HepG2 (cell line): ENCODE results near the gene NCOA3. TPM values are rescaled to one million over a fixed set of nuclear protein-coding genes. Genes with fewer than 3 reads are reported as not detected.

Source experiments
- ATAC-seq: fragments of 200-7000 bp; cut with Tn5 transposase; 3 replicates; pipeline ENCODE4 v1.9.1; 2020; ENCODE audit warnings: mild to moderate bottlenecking, moderate library complexity
- BruUV-seq: library from RNA; stranded (reverse); fragments of 400-500 nt; replicated peaks from 2 replicates; lab custom pipeline; 2021; lab: Mats Ljungman, UMichigan
- CTCF ChIA-PET: fragments of 300-600 bp; formaldehyde crosslinking; extraction: SDS; loops from one replicate; lab custom pipeline; 2021; ENCODE audit warnings: low total read pairs, inconsistent platforms, low intra/inter-chr PET ratio; lab: Yijun Ruan, JAX
- POLR2A ChIA-PET: fragments of 350-600 bp; sonication (Branson Sonifier 250); formaldehyde crosslinking; loops from one replicate; lab custom pipeline; 2020; ENCODE audit warnings: antibody characterized with exemption, inconsistent platforms; lab: Yijun Ruan, JAX
- DNase-seq: peaks from one replicate; pipeline ENCODE4 v3.0.0-alpha.2; 2015; ENCODE audit warnings: low spot score
- FAIRE-seq: peaks from 3 replicates; lab custom pipeline; 2011; peaks lifted over from hg19 to GRCh38; lab: Jason Lieb, UNC
- H2AFZ ChIP-seq: one replicate; pipeline ENCODE4 v1.6.1; 2011; ENCODE audit warnings: low read length, inconsistent platforms
- H3K27ac ChIP-seq: fragments of 300-600 bp; 3 replicates; pipeline ENCODE4 v1.8.0; 2011; ENCODE audit warnings: mixed run types, mild to moderate bottlenecking, mixed read lengths, low read length, inconsistent platforms; ENCODE audit not compliant: insufficient read depth; ENCODE audit errors: extremely low read length
- H3K27me3 ChIP-seq, 2 experiments: fragments of 200-600 bp in 1 of 2; 2 replicates in 1 of 2; 3 replicates in 1 of 2; pipeline versions ENCODE4 v1.6.0 to v1.8.0; 2011; ENCODE audit warnings: low read length in 2 of 2, mild to moderate bottlenecking in 2 of 2, moderate library complexity in 2 of 2, inconsistent platforms in 1 of 2; ENCODE audit not compliant: insufficient read depth in 2 of 2, control insufficient read depth in 1 of 2
- H3K36me3 ChIP-seq, 2 experiments: fragments of 200-600 bp in 1 of 2; replicated peaks in 1 of 2; 2 replicates in 1 of 2; 3 replicates in 1 of 2; pipeline versions ENCODE4 v1.5.1 to v1.8.0; 2011; ENCODE audit warnings: low read length in 2 of 2, inconsistent platforms in 1 of 2; ENCODE audit not compliant: insufficient read depth in 2 of 2, control insufficient read depth in 1 of 2
- H3K4me1 ChIP-seq: 2 replicates; pipeline ENCODE4 v1.5.1; 2012; ENCODE audit warnings: low read length, inconsistent platforms; ENCODE audit not compliant: insufficient read depth
- H3K4me2 ChIP-seq: 2 replicates; pipeline ENCODE4 v1.6.0; 2011; ENCODE audit warnings: low read depth, low read length, inconsistent platforms
- H3K4me3 ChIP-seq, 3 experiments: fragments of 200-600 bp in 1 of 3; sonication (generic), shearing (Covaris generic) in 1 of 3; replicated peaks in 1 of 3; 2 replicates each; pipeline ENCODE4 v1.5.1; 2011 to 2016; ENCODE audit warnings: low read length in 3 of 3, inconsistent platforms in 2 of 3, low read depth in 2 of 3, mild to moderate bottlenecking in 2 of 3, control low read depth in 1 of 3, mixed read lengths in 1 of 3; ENCODE audit not compliant: insufficient read depth in 1 of 3
- H3K79me2 ChIP-seq: one replicate; pipeline ENCODE4 v1.6.1; 2011; ENCODE audit warnings: low read length, inconsistent platforms; ENCODE audit not compliant: insufficient read depth
- H3K9ac ChIP-seq: 2 replicates; pipeline ENCODE4 v1.6.0; 2011; ENCODE audit warnings: mild to moderate bottlenecking, low read depth, low read length, inconsistent platforms; ENCODE audit not compliant: insufficient read depth
- H3K9me3 ChIP-seq: 2 replicates; pipeline ENCODE4 v1.5.1; 2012; ENCODE audit warnings: mild to moderate bottlenecking, low read length
- H4K20me1 ChIP-seq: 2 replicates; pipeline ENCODE4 v1.6.0; 2011; ENCODE audit warnings: inconsistent platforms, mild to moderate bottlenecking, low read length, moderate library complexity; ENCODE audit not compliant: insufficient read depth
- ARNT ChIP-seq: fragments of 450-650 bp; IDR thresholded peaks from 2 replicates; pipeline ENCODE4 v1.6.1; 2017
- HMG20B ChIP-seq: conservative IDR thresholded peaks from 2 replicates; pipeline ENCODE4 v1.6.1; 2016; ENCODE audit warnings: missing genetic modification reagents, missing compliant biosample characterization
- HNRNPK ChIP-seq: fragments of 200-400 bp; formaldehyde crosslinking; IDR thresholded peaks from 2 replicates; pipeline ENCODE4 v1.6.1; 2018; ENCODE audit warnings: low read length, low read depth, moderate library complexity, mild to moderate bottlenecking; ENCODE audit not compliant: poor library complexity, severe bottlenecking
- MAFF ChIP-seq: IDR thresholded peaks from 2 replicates; pipeline ENCODE4 v1.6.1; 2011; ENCODE audit warnings: low read depth, low read length, improper control_type of control experiment
- NCOA5 ChIP-seq: sonication (generic); formaldehyde crosslinking; IDR thresholded peaks from 2 replicates; pipeline ENCODE4 v1.4.0; 2020; ENCODE audit warnings: missing genetic modification reagents
- NRL ChIP-seq: sonication (generic); formaldehyde crosslinking; IDR thresholded peaks from 2 replicates; pipeline ENCODE4 v1.5.0; 2020; ENCODE audit warnings: missing genetic modification reagents, mild to moderate bottlenecking, moderate library complexity, borderline replicate concordance
- SP140L ChIP-seq: sonication (generic); formaldehyde crosslinking; IDR thresholded peaks from 2 replicates; pipeline ENCODE4 v1.4.0; 2020; ENCODE audit warnings: missing genetic modification reagents, borderline replicate concordance
- ZNF234 ChIP-seq: sonication (generic); formaldehyde crosslinking; conservative IDR thresholded peaks from 2 replicates; pipeline ENCODE4 v1.5.1; 2020; ENCODE audit warnings: mild to moderate bottlenecking, missing genetic modification reagents
- ZNF552 ChIP-seq: sonication (generic); formaldehyde crosslinking; IDR thresholded peaks from 2 replicates; pipeline ENCODE4 v1.9.0; 2022; ENCODE audit warnings: missing genetic modification reagents, mild to moderate bottlenecking, borderline replicate concordance
- ZNF607 ChIP-seq: sonication (generic); formaldehyde crosslinking; IDR thresholded peaks from 2 replicates; pipeline ENCODE4 v1.5.1; 2020; ENCODE audit warnings: missing genetic modification reagents, mild to moderate bottlenecking, borderline replicate concordance
- ZSCAN20 ChIP-seq: sonication (generic); formaldehyde crosslinking; IDR thresholded peaks from 2 replicates; pipeline ENCODE4 v1.4.0; 2020; ENCODE audit warnings: missing genetic modification reagents, mild to moderate bottlenecking, borderline replicate concordance
- WGBS: methylation state at CpG from one replicate; pipeline ENCODE4 v1.1.6; 2017; ENCODE audit warnings: low lambda C conversion rate; 5-methylcytosine and 5-hydroxymethylcytosine counted together
- in situ Hi-C: cut with HindIII; loops from 2 replicates; pipeline ENCODE4 v1.10.0; 2017; ENCODE audit warnings: low pct_unique_long_range_greater_than_20kb; ENCODE audit not compliant: extremely low pct_ligation_motif_present
- intact Hi-C: fragments of 100-400 bp; cut with micrococcal nuclease; formaldehyde crosslinking; loops from one replicate; pipeline ENCODE4 v1.10.0; 2022; ENCODE audit not compliant: unreplicated experiment
- polyA plus RNA-seq, 8 experiments: library from polyadenylated mRNA; depleted of rRNA in 3 of 8; stranded (reverse) in 7 of 8; unstranded in 1 of 8; fragments of >200 nt; fragmentation: Illumina TruSeq in 4 of 8; extraction: Trizol in 4 of 8; gene quantifications; 2 replicates each; pipeline versions ENCODE4 v1.2.1 to v1.2.3, GENCODE V29; 2011 to 2016; ENCODE audit warnings: low read depth in 4 of 8, missing spikeins in 1 of 8, mixed read lengths in 1 of 8; ENCODE audit not compliant: insufficient read depth in 1 of 8
- total RNA-seq, 5 experiments: library from RNA; depleted of rRNA; stranded (reverse); fragments of >200 nt; fragmentation: Illumina TruSeq; extraction: Trizol; gene quantifications; 2 replicates each; pipeline ENCODE4 v1.2.3, GENCODE V29; 2016; ENCODE audit warnings: low read depth in 1 of 5
- TF ChIP-seq, protein P1 (sequence below): sonication (generic); formaldehyde crosslinking; IDR thresholded peaks from 2 replicates; pipeline ENCODE4 v1.5.1; 2020; ENCODE audit warnings: mild to moderate bottlenecking, moderate library complexity, missing genetic modification reagents
- TF ChIP-seq, protein P2 (sequence below): sonication (generic); formaldehyde crosslinking; IDR thresholded peaks from 2 replicates; pipeline ENCODE4 v1.8.1; 2023; ENCODE audit warnings: missing genetic modification reagents, inconsistent platforms, borderline replicate concordance
- TF ChIP-seq, protein P3 (sequence below): sonication (generic); formaldehyde crosslinking; conservative IDR thresholded peaks from 2 replicates; pipeline ENCODE4 v1.8.0; 2022; ENCODE audit warnings: missing genetic modification reagents
- TF ChIP-seq, protein P4 (sequence below): sonication (generic); formaldehyde crosslinking; IDR thresholded peaks from 2 replicates; pipeline ENCODE4 v1.4.0; 2020; ENCODE audit warnings: missing genetic modification reagents

NCOA3 gene
- total and polyA plus RNA-seq, 2 of the 13 experiments (the other 11 are each of a cell fraction or from before 2014, with no cell fraction given): 35.0 to 56.8 TPM

DNA sequence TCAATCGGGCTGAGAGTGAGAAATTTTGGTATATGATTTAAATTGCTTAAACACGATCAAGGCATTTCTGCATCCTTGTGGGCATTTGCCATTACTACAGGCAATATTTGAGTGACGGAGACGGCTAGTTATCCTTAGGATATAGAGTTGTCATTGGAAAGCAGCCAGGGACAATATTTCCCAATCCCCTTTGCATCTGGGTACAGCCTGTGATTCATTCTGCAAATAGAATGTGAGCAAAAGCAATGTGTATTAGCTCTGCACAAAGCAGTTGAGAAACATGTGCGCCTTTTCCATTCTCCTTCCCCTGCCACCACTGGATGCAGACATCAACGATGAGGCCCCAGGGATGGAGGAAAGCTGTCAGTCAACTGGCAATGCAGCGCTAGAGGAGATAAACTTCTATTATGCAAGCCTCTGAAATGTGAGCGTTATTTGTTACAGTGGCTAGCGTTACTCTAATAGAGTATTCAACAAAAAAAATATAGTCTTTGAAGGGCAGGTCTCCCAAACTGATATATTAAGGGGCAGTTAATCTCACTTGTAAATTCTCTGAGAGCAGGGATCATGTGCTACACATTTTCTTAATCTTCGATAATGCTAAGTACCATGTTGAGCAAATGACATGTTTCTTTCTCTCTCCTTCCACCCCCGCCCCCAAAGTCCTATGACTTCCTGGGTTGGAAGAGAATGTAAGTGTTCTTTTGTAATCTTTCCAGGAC is 37.1 kb upstream of the NCOA3 start:
- Histone ChIP-seq H3K36me3 (no peaks in the 10 kb centered on the region), H3K9me3 (no peaks in the 10 kb centered on the region), H3K4me3 (peak overlapping the region in 1 of 3 experiments; percentile 8; a peak in 2 of 6 replicates), H3K27ac (peak overlapping the region; percentile 19), H3K4me1 (peaks cover 76% of the 10 kb centered on the region), H3K27me3 (no peaks in the 10 kb centered on the region), H4K20me1 (no peaks in the 10 kb centered on the region), H3K79me2 (no peaks in the 10 kb centered on the region), H3K4me2 (peak overlapping the region; percentile 62), H3K9ac (peak overlapping the region; percentile 23; the same call in 1 of the 2 replicates), H2AFZ (no peak overlapping the region)
- WGBS: 1% methylated on average over 11 of the region's 11 CpGs
- CTCF ChIA-PET: interaction anchor here (1.0 to 1.1 kb wide), 2 partner anchors 10 to 37 kb away, joined by 4 to 5 read pairs; partner anchors contain the start of gene NCOA3
- FAIRE-seq (peak; percentile 99), ATAC-seq (peak; percentile 99), DNase-seq (peak; percentile 100)
- intact Hi-C loops: loop anchor here (1.0 to 5.0 kb wide), 3 partner anchors 9 to 113 kb away; no protein-coding TSS in a partner anchor
- POLR2A ChIA-PET: interaction anchor here (0.6 to 2.8 kb wide), 11 partner anchors 9 to 106 kb away, joined by 3 to 27 read pairs (median 5); partner anchors contain the start of gene NCOA3
- in situ Hi-C loops: no loop called here
- no TSS peak for BruUV-seq
- no peak for TF ChIP-seq NCOA5 (CRISPR knock-in tag)
- TF ChIP-seq HMG20B: peak; percentile 99
- TF ChIP-seq, protein P1, sequence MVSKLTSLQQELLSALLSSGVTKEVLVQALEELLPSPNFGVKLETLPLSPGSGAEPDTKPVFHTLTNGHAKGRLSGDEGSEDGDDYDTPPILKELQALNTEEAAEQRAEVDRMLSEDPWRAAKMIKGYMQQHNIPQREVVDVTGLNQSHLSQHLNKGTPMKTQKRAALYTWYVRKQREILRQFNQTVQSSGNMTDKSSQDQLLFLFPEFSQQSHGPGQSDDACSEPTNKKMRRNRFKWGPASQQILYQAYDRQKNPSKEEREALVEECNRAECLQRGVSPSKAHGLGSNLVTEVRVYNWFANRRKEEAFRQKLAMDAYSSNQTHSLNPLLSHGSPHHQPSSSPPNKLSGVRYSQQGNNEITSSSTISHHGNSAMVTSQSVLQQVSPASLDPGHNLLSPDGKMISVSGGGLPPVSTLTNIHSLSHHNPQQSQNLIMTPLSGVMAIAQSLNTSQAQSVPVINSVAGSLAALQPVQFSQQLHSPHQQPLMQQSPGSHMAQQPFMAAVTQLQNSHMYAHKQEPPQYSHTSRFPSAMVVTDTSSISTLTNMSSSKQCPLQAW (CRISPR knock-in tag): peak; percentile 97
- TF ChIP-seq, protein P2, sequence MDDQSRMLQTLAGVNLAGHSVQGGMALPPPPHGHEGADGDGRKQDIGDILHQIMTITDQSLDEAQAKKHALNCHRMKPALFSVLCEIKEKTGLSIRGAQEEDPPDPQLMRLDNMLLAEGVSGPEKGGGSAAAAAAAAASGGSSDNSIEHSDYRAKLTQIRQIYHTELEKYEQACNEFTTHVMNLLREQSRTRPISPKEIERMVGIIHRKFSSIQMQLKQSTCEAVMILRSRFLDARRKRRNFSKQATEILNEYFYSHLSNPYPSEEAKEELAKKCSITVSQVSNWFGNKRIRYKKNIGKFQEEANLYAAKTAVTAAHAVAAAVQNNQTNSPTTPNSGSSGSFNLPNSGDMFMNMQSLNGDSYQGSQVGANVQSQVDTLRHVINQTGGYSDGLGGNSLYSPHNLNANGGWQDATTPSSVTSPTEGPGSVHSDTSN (CRISPR knock-in tag): no peak; the same call in 1 of the 2 replicates
- TF ChIP-seq ZNF607 (CRISPR knock-in tag): 0 out of 2 replicates have a peak, but pooled peaks have one; percentile 32
- TF ChIP-seq MAFF: peak; percentile 48
- peak; percentile 99 for TF ChIP-seq SP140L (CRISPR knock-in tag)
- no peak for TF ChIP-seq ZNF234 (CRISPR knock-in tag)
- TF ChIP-seq, protein P3, sequence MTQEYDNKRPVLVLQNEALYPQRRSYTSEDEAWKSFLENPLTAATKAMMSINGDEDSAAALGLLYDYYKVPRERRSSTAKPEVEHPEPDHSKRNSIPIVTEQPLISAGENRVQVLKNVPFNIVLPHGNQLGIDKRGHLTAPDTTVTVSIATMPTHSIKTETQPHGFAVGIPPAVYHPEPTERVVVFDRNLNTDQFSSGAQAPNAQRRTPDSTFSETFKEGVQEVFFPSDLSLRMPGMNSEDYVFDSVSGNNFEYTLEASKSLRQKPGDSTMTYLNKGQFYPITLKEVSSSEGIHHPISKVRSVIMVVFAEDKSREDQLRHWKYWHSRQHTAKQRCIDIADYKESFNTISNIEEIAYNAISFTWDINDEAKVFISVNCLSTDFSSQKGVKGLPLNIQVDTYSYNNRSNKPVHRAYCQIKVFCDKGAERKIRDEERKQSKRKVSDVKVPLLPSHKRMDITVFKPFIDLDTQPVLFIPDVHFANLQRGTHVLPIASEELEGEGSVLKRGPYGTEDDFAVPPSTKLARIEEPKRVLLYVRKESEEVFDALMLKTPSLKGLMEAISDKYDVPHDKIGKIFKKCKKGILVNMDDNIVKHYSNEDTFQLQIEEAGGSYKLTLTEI (CRISPR knock-in tag): no peak
- TF ChIP-seq, protein P4, sequence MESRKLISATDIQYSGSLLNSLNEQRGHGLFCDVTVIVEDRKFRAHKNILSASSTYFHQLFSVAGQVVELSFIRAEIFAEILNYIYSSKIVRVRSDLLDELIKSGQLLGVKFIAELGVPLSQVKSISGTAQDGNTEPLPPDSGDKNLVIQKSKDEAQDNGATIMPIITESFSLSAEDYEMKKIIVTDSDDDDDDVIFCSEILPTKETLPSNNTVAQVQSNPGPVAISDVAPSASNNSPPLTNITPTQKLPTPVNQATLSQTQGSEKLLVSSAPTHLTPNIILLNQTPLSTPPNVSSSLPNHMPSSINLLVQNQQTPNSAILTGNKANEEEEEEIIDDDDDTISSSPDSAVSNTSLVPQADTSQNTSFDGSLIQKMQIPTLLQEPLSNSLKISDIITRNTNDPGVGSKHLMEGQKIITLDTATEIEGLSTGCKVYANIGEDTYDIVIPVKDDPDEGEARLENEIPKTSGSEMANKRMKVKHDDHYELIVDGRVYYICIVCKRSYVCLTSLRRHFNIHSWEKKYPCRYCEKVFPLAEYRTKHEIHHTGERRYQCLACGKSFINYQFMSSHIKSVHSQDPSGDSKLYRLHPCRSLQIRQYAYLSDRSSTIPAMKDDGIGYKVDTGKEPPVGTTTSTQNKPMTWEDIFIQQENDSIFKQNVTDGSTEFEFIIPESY (CRISPR knock-in tag): peak; percentile 91
- no peak for TF ChIP-seq NRL
- no peak for TF ChIP-seq ZSCAN20
- no peak for TF ChIP-seq HNRNPK
- TF ChIP-seq ARNT: no peak
- TF ChIP-seq ZNF552 (CRISPR knock-in tag): peak; percentile 75; the same call in 1 of the 2 replicates
